Heart left ventricle (tissue), 13 donors: ENCODE results near the gene P2RX1.

Experiments used
- POLR2A ChIP-seq, 2 donors: fragments of 450-650 bp; IDR thresholded peaks; one replicate each; pipeline ENCODE4 v1.6.1; 2017; ENCODE audit warnings: antibody characterized with exemption in 2 of 2, mild to moderate bottlenecking in 2 of 2, moderate library complexity in 2 of 2
- TF ChIP-seq, protein P1 (sequence below), 12 donors: fragments of 200-600 bp; sonication (generic) in 4 of 12; IDR thresholded peaks; one replicate each; pipeline versions ENCODE4 v1.5.0 to v1.8.0; 2018 to 2022; ENCODE audit warnings: antibody characterized with exemption in 12 of 12, mild to moderate bottlenecking in 5 of 12
- donor health status: ischemic (EF 13 %, LVEDD 7.1; RV severe dilation, severe dysfunction).
- donor health status: DM: no; HTN: yes; CAD: no.
- donor health status: DM: no; HTN: no; CAD: no.
- donor health status: ischemic (EF 25% LVEDD 6.9; RV normal size, moderate dysfunction).
- donor health status: ischemic (EF 25% LVEDD 5.7; RV mildly dilated, moderate dysfunction).
- donor health status: ischemic (EF 35%, LVEDD 5.7; RV mildly dilated, moderate dysfunction).
- donor health status: nonischemic (EF 11% LVEDD 7.7; RV severe dilation, severe dysfunction).
- donor health status: DM: yes; HTN: yes; CAD: no.
- donor health status: PGD.
- donor health status: ischemic (EF 29% LVEDD 5.4; RV normal size, mild dysfunction).
- donor health status: nonischemic (EF 23%, LVEDD 6.1; RV moderate dilation, normal function).

GRCh38 chr17:3963237-3964201 is 47.3 kb upstream of the P2RX1 start:
- TF ChIP-seq, protein P1, sequence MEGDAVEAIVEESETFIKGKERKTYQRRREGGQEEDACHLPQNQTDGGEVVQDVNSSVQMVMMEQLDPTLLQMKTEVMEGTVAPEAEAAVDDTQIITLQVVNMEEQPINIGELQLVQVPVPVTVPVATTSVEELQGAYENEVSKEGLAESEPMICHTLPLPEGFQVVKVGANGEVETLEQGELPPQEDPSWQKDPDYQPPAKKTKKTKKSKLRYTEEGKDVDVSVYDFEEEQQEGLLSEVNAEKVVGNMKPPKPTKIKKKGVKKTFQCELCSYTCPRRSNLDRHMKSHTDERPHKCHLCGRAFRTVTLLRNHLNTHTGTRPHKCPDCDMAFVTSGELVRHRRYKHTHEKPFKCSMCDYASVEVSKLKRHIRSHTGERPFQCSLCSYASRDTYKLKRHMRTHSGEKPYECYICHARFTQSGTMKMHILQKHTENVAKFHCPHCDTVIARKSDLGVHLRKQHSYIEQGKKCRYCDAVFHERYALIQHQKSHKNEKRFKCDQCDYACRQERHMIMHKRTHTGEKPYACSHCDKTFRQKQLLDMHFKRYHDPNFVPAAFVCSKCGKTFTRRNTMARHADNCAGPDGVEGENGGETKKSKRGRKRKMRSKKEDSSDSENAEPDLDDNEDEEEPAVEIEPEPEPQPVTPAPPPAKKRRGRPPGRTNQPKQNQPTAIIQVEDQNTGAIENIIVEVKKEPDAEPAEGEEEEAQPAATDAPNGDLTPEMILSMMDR (IDR thresholded peaks at IDR 0.05) = no peak
- no peak for TF ChIP-seq POLR2A (IDR thresholded peaks at IDR 0.05)
